ENCODE data around the gene EEF2. TPM values are rescaled to one million over a fixed set of nuclear protein-coding genes. Genes with fewer than 3 reads are reported as not detected.

The EEF2 gene
- total RNA-seq, 1 donor from 2014 or later, result 1,288 TPM

DNA sequence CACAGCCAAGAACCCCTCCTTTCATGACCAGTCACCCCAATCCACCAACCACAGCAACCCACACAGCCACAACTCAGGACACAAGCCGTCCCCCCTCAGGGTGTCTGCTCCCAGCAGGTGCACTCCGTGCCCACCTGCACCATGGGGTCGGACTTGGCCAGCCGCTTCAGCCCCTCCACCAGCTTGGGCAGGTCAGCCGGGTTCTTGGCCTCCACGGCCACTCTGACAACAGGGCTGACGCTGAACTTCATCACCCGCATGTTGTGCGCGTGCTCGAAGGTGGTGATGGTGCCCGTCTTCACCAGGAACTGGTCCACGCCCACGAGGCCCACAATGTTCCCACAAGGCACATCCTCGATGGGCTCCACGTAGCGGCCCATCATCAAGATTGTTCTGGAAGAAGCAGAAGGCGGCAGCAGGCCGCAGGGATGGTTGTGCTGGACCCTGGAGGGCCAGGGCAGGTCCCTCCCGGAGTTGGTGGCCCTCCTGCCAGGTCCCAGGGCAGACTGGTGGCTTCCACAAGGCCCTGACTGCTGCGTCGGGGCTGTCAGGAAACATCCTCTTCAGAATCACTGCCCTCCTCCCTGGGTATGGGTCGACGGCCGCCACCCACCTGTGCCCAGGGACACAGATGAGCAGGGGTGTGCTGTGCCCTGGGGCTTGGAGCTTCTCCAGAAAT, 5.5 kb downstream of the EEF2 start:
- Mint-ChIP-seq H3K36me3 (peaks cover 40% of the 10 kb centered on the region), H3K27ac (no peak overlapping the region), H3K4me1 (peaks cover 18% of the 10 kb centered on the region), H3K4me3 (no peak overlapping the region), H3K9me3 (no peaks in the 10 kb centered on the region), H3K27me3 (ENCODE audit: insufficient read depth, low read depth) (peaks cover 8% of the 10 kb centered on the region)
- Histone ChIP-seq H3K9me3 (ENCODE audit: low read depth) (no peaks in the 10 kb centered on the region), H3F3A (ENCODE audit: low read depth) (peaks cover 91% of the 10 kb centered on the region), H3K4me1 (peaks cover 10% of the 10 kb centered on the region), H3K27ac (no peak overlapping the region), H3K27me3 (no peaks in the 10 kb centered on the region), H3K4me3 (no peak overlapping the region), H3K79me2 (ENCODE audit: low read depth) (peaks cover 81% of the 10 kb centered on the region), H2AFZ (replicated peaks) (no peak overlapping the region), H4K20me1 (ENCODE audit: low read depth) (peaks cover 98% of the 10 kb centered on the region), H3K36me3 (peaks cover 13% of the 10 kb centered on the region), H3K9ac (no peak overlapping the region), H3K4me2 (no peak overlapping the region)
- no peak for TF ChIP-seq EZH2phosphoT487 (IDR thresholded peaks at IDR 0.05)
- TF ChIP-seq, protein P1, sequence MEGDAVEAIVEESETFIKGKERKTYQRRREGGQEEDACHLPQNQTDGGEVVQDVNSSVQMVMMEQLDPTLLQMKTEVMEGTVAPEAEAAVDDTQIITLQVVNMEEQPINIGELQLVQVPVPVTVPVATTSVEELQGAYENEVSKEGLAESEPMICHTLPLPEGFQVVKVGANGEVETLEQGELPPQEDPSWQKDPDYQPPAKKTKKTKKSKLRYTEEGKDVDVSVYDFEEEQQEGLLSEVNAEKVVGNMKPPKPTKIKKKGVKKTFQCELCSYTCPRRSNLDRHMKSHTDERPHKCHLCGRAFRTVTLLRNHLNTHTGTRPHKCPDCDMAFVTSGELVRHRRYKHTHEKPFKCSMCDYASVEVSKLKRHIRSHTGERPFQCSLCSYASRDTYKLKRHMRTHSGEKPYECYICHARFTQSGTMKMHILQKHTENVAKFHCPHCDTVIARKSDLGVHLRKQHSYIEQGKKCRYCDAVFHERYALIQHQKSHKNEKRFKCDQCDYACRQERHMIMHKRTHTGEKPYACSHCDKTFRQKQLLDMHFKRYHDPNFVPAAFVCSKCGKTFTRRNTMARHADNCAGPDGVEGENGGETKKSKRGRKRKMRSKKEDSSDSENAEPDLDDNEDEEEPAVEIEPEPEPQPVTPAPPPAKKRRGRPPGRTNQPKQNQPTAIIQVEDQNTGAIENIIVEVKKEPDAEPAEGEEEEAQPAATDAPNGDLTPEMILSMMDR (IDR thresholded peaks at IDR 0.05), result no peak
- TF ChIP-seq EZH2 (IDR thresholded peaks at IDR 0.05), result no peak
- no peak for DNase-seq (ENCODE audit: low spot score)

DNA sequence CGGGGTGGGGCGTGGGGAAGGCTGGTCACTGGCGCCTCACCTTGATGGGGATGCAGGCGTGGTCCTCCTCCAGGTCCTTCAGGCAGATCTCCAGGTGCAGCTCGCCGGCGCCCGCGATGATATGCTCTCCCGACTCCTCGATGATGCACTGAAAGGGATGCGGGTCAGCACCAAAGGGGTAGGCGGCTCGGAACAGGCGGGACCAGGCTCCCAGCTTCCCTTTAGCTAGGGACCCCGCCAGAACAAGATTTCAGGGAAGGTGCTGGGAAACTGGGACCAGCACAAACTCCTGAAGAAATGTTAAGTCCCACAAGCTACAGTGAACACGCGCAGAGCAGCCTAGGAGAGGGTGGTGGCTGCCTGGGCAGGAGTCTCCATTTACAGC, 6.0 kb downstream of the EEF2 start:
- peaks cover 93% of the 10 kb centered on the region for H4K20me1 ChIP-seq (ENCODE audit: low read depth)
- peaks cover 10% of the 10 kb centered on the region for H3K4me1 ChIP-seq
- Mint-ChIP-seq H3K4me1 (peaks cover 14% of the 10 kb centered on the region), H3K36me3 (peaks cover 35% of the 10 kb centered on the region), H3K27ac (no peak overlapping the region), H3K27me3 (ENCODE audit: insufficient read depth, low read depth) (peaks cover 8% of the 10 kb centered on the region), H3K9me3 (no peaks in the 10 kb centered on the region), H3K4me3 (no peak overlapping the region)
- H3K79me2 ChIP-seq (ENCODE audit: low read depth), result peaks cover 76% of the 10 kb centered on the region
- H3K4me3 ChIP-seq, result no peak overlapping the region
- H2AFZ ChIP-seq (replicated peaks), result no peak overlapping the region
- no peak overlapping the region for H3K4me2 ChIP-seq
- peaks cover 87% of the 10 kb centered on the region for H3F3A ChIP-seq (ENCODE audit: low read depth)
- no peak overlapping the region for H3K9ac ChIP-seq
- TF ChIP-seq, protein P1 (IDR thresholded peaks at IDR 0.05), result no peak
- TF ChIP-seq EZH2 (IDR thresholded peaks at IDR 0.05) (no peak), EZH2phosphoT487 (IDR thresholded peaks at IDR 0.05) (no peak)
- no peaks in the 10 kb centered on the region for H3K9me3 ChIP-seq (ENCODE audit: low read depth)
- no peaks in the 10 kb centered on the region for H3K27me3 ChIP-seq
- no peak for DNase-seq (ENCODE audit: low spot score)
- H3K27ac ChIP-seq, result no peak overlapping the region
- H3K36me3 ChIP-seq, result peaks cover 10% of the 10 kb centered on the region

DNA sequence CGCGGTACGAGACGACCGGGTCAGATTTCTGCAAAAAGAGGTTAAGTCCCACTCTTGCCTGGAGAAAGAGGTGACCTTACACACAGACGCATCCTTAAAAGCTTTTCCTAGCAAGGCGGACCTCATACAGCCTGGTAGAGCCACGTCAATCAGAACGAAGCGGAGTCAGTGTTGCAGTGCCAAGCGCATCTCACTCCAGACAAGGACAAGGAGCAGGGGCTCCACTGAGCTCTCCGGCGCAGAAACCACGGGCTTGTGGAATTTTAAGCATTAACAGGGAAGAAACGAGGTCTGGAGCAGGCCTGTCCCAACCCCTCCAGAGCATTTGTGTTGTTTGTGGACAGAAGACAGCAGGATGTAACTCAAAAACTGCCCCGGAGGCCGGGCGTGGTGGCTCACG, 7.1 kb downstream of the EEF2 start:
- peaks cover 75% of the 10 kb centered on the region for H3F3A ChIP-seq (ENCODE audit: low read depth)
- H3K27me3 ChIP-seq, result no peaks in the 10 kb centered on the region
- no peak overlapping the region for H3K9ac ChIP-seq
- Mint-ChIP-seq H3K36me3 (peaks cover 27% of the 10 kb centered on the region), H3K9me3 (no peaks in the 10 kb centered on the region), H3K4me1 (peaks cover 3% of the 10 kb centered on the region), H3K27ac (peak overlapping the region; percentile 81), H3K4me3 (no peak overlapping the region), H3K27me3 (ENCODE audit: insufficient read depth, low read depth) (peaks cover 4% of the 10 kb centered on the region)
- no peak overlapping the region for H3K27ac ChIP-seq
- TF ChIP-seq, protein P1 (IDR thresholded peaks at IDR 0.05), result no peak
- TF ChIP-seq EZH2phosphoT487 (IDR thresholded peaks at IDR 0.05) (no peak), EZH2 (IDR thresholded peaks at IDR 0.05) (no peak)
- H4K20me1 ChIP-seq (ENCODE audit: low read depth), result peaks cover 82% of the 10 kb centered on the region
- H3K9me3 ChIP-seq (ENCODE audit: low read depth), result no peaks in the 10 kb centered on the region
- H3K36me3 ChIP-seq, result peaks cover 5% of the 10 kb centered on the region
- H3K79me2 ChIP-seq (ENCODE audit: low read depth), result peaks cover 64% of the 10 kb centered on the region
- no peak for DNase-seq (ENCODE audit: low spot score)
- H3K4me3 ChIP-seq, result no peak overlapping the region
- H3K4me2 ChIP-seq, result no peak overlapping the region
- H3K4me1 ChIP-seq, result no peaks in the 10 kb centered on the region
- no peak overlapping the region for H2AFZ ChIP-seq (replicated peaks)

Data from neural progenitor cell (in vitro differentiated cells).